Measurements from ENCODE around the gene SEZ6. TPM values are rescaled to one million over a fixed set of nuclear protein-coding genes. Genes with fewer than 3 reads are reported as not detected.

SEZ6 gene
- total and polyA plus RNA-seq, 2 of the 4 experiments (the other 2 are of a cell fraction) = not detected

GRCh38 chr17:28917029-28917428, 88.8 kb downstream of the SEZ6 start:
- peaks cover 44 to 52% of the 10 kb centered on the region in 2 experiments for H3K79me1 ChIP-seq (ENCODE audit: low read depth in 1 of 2, low read length in 2 of 2)
- intact Hi-C loops (cut with micrococcal nuclease) (no loop called here), dilution Hi-C loops (cut with HindIII; ENCODE audit: low sequenced_read_pairs, unreplicated experiment) (no loop called here), in situ Hi-C loops (cut with MboI; ENCODE audit: low sequenced_read_pairs) (no loop called here)
- no peak overlapping the region for H3K9ac ChIP-seq (ENCODE audit: low read depth, low read length)
- H3K27ac ChIP-seq (ENCODE audit: insufficient read depth, low read length) = no peak overlapping the region
- no peaks in the 10 kb centered on the region for H3K9me1 ChIP-seq (ENCODE audit: insufficient read depth, low read length)
- no peak overlapping the region for H3K4me2 ChIP-seq (ENCODE audit: low read depth, low read length)
- POLR2A ChIA-PET (ENCODE audit: unreplicated experiment) = interaction anchor here (0.5 kb wide), 1 partner anchor 42 kb away, joined by 3 read pairs; no protein-coding TSS in a partner anchor
- H4K5ac ChIP-seq (ENCODE audit: low read depth, low read length) = no peak overlapping the region
- H3K36me3 ChIP-seq (ENCODE audit: control insufficient read depth, insufficient read depth, low read length) = peaks cover 62% of the 10 kb centered on the region
- no peak overlapping the region for H2AK5ac ChIP-seq (ENCODE audit: low read depth, low read length)
- H2BK120ac ChIP-seq (ENCODE audit: low read depth, low read length) = no peak overlapping the region
- H2BK20ac ChIP-seq (ENCODE audit: low read depth, low read length) = no peak overlapping the region
- H3K23ac ChIP-seq (ENCODE audit: low read depth, low read length) = no peak overlapping the region
- DNase-seq = no peak
- peaks cover 27% of the 10 kb centered on the region; the same call in 1 of the 2 replicates for H4K20me1 ChIP-seq (ENCODE audit: insufficient read depth, low read length)
- H3K4ac ChIP-seq (ENCODE audit: low read depth, low read length) = no peak overlapping the region
- CTCF ChIA-PET = interaction anchor here (1.6 kb wide), 1 partner anchor 190 kb away, joined by 6 read pairs; no protein-coding TSS in a partner anchor
- H3K14ac ChIP-seq (replicated peaks; ENCODE audit: low read depth, low read length) = no peak overlapping the region
- no peak overlapping the region for H2AFZ ChIP-seq (replicated peaks; ENCODE audit: low read length, poor library complexity)
- TF ChIP-seq USF2 (IDR thresholded peaks at IDR 0.05; ENCODE audit: low read depth, low read length) (no peak), BHLHE40 (IDR thresholded peaks at IDR 0.05; ENCODE audit: low read depth, low read length) (no peak), CEBPB (IDR thresholded peaks at IDR 0.05; ENCODE audit: low read depth, low read length) (no peak), RCOR1 (IDR thresholded peaks at IDR 0.05; ENCODE audit: insufficient replicate concordance, low read length) (no peak), MAZ (IDR thresholded peaks at IDR 0.05; ENCODE audit: borderline replicate concordance, low read depth, low read length) (no peak), MXI1 (IDR thresholded peaks at IDR 0.05; ENCODE audit: borderline replicate concordance, low read depth, low read length) (no peak), SMC3 (IDR thresholded peaks at IDR 0.05; ENCODE audit: low read depth, low read length) (no peak), RFX5 (IDR thresholded peaks at IDR 0.05; ENCODE audit: low read depth, low read length) (no peak), NFE2L2 (IDR thresholded peaks at IDR 0.05; ENCODE audit: low read depth, low read length) (no peak), FOS (IDR thresholded peaks at IDR 0.05; ENCODE audit: low read depth, low read length) (no peak), POLR2A (IDR thresholded peaks at IDR 0.05; ENCODE audit: low read depth, low read length) (no peak), RAD21 (IDR thresholded peaks at IDR 0.05; ENCODE audit: low read length) (no peak)
- H2AK9ac ChIP-seq (replicated peaks; ENCODE audit: low read depth, low read length, poor library complexity) = no peak overlapping the region
- H2BK5ac ChIP-seq (ENCODE audit: low read depth, low read length, poor library complexity, severe bottlenecking) = no peak overlapping the region
- no peak overlapping the region for H2BK15ac ChIP-seq (ENCODE audit: low read depth, low read length)
- no peaks in the 10 kb centered on the region for H3K9me3 ChIP-seq (ENCODE audit: control insufficient read depth, insufficient read depth, low read length)
- no peaks in the 10 kb centered on the region for H3K4me1 ChIP-seq (ENCODE audit: control insufficient read depth, insufficient read depth, low read length)
- H4K91ac ChIP-seq (ENCODE audit: insufficient read depth, low read depth, low read length) = no peak overlapping the region
- 97% methylated on average over 7 of the region's 12 CpGs; no CpG with 5 or more reads in 1 of the 2 experiments for WGBS, 2 experiments (ENCODE audit: extremely low coverage in 2 of 2, insufficient read length in 1 of 2)
- no peak for ATAC-seq (ENCODE audit: low read depth)
- H3K18ac ChIP-seq (ENCODE audit: low read depth, low read length) = no peak overlapping the region
- no peak overlapping the region for H4K8ac ChIP-seq (ENCODE audit: low read depth in 2 of 2, low read length in 2 of 2)
- H3K27me3 ChIP-seq (ENCODE audit: control insufficient read depth, insufficient read depth, low read length) = no peaks in the 10 kb centered on the region
- no peak overlapping the region for H3K4me3 ChIP-seq (ENCODE audit: insufficient read depth, low read depth, low read length)
- no TSS peak for BruUV-seq (replicated peaks)
- no peak overlapping the region for H3K56ac ChIP-seq (ENCODE audit: extremely low read depth, insufficient read depth, low read length)
